BJ (cell line): ENCODE measurements around the gene FCGR2B. TPM values are rescaled to one million over a fixed set of nuclear protein-coding genes. Genes with fewer than 3 reads are reported as not detected.
A peak's percentile ranks its signal among the peaks of the same experiment; 100 is the strongest.

ENCODE experiments used
- CTCF ChIA-PET: fragments of 350-600 bp; formaldehyde crosslinking; extraction: SDS; loops from one replicate; lab custom pipeline; 2021; ENCODE audit warnings: antibody characterized with exemption, inconsistent platforms; lab: Yijun Ruan, JAX
- POLR2A ChIA-PET: fragments of 300-600 bp; sonication (Branson Sonifier 250); formaldehyde crosslinking; extraction: SDS; loops from one replicate; lab custom pipeline; 2021; ENCODE audit warnings: antibody characterized with exemption; lab: Charles Lee
- DNase-seq: peaks from one replicate; pipeline ENCODE4 v3.0.0-alpha.2; 2011; ENCODE audit warnings: low read depth
- H3K27me3 ChIP-seq: 2 replicates; pipeline ENCODE4 v1.6.0; 2011; ENCODE audit warnings: low read length; ENCODE audit not compliant: control insufficient read depth, insufficient read depth
- H3K36me3 ChIP-seq: 2 replicates; pipeline ENCODE4 v1.5.1; 2011; ENCODE audit warnings: low read length; ENCODE audit not compliant: control insufficient read depth, insufficient read depth
- H3K4me3 ChIP-seq: 2 replicates; pipeline ENCODE4 v1.5.1; 2011; ENCODE audit warnings: low read depth, mild to moderate bottlenecking, control low read depth, low read length
- CTCF ChIP-seq: IDR thresholded peaks from 2 replicates; pipeline ENCODE4 v1.5.1; 2011; ENCODE audit warnings: low read depth, mild to moderate bottlenecking, control low read depth, inconsistent platforms, low read length, moderate library complexity; ENCODE audit not compliant: insufficient read depth
- polyA plus RNA-seq: library from polyadenylated mRNA; depleted of rRNA; stranded (reverse); fragments of >200 nt; gene quantifications from 2 replicates; pipeline ENCODE4 v1.2.3, GENCODE V29; 2011

FCGR2B gene
- polyA plus RNA-seq, 1 experiment, result not detected

- ChIA-PET POLR2A (no interaction called here), CTCF (no interaction called here)
- no peaks in the 10 kb centered on the region for H3K27me3 ChIP-seq
- no peak for DNase-seq
- H3K36me3 ChIP-seq, result no peaks in the 10 kb centered on the region
- TF ChIP-seq CTCF, result no peak
- no peak overlapping the region for H3K4me3 ChIP-seq
Measured at GRCh38 chr1:161719325-161719611, 56.3 kb downstream of the FCGR2B start.

GRCh38 chr1:161720422-161720821 lies 57.5 kb downstream of the FCGR2B start:
- no peak for DNase-seq
- Histone ChIP-seq H3K4me3 (no peak overlapping the region), H3K36me3 (no peaks in the 10 kb centered on the region), H3K27me3 (no peaks in the 10 kb centered on the region)
- TF ChIP-seq CTCF, result no peak
- CTCF ChIA-PET, result interaction anchor here (1.0 kb wide), 1 partner anchor 13 kb away, joined by 3 read pairs; no protein-coding TSS in a partner anchor
- POLR2A ChIA-PET, result no interaction called here

- CTCF ChIA-PET, result interaction anchor here (1.0 kb wide), 1 partner anchor 17 kb away, joined by 3 read pairs; no protein-coding TSS in a partner anchor
Measured at GRCh38 chr1:161720956-161721737, 58.2 kb downstream of the FCGR2B start, which contains the start of gene FCRLB. TSS of gene FCRLB (plus strand) at chr1:161721544. CDS start at chr1:161722673, 1,129 bp downstream.

GRCh38 chr1:161721738-161722343 lies 58.9 kb downstream of the FCGR2B start:
- POLR2A ChIA-PET, result no interaction called here
- CTCF ChIA-PET, result interaction anchor here (1.0 to 1.1 kb wide), 2 partner anchors 10 to 16 kb away, joined by 3 read pairs; no protein-coding TSS in a partner anchor
- H3K36me3 ChIP-seq, result no peaks in the 10 kb centered on the region
- H3K4me3 ChIP-seq, result no peak overlapping the region
- no peaks in the 10 kb centered on the region for H3K27me3 ChIP-seq
- no peak for TF ChIP-seq CTCF
- peak; percentile 86 for DNase-seq

More at GRCh38 chr1:161720956-161721737, 58.2 kb downstream of the FCGR2B start, which contains the start of gene FCRLB:
- no peak for DNase-seq
- Histone ChIP-seq H3K4me3 (no peak within 1 kb of the TSS), H3K36me3 (no peaks in the 10 kb centered on the region), H3K27me3 (no peaks in the 10 kb centered on the region)
- no peak for TF ChIP-seq CTCF
- POLR2A ChIA-PET, result no interaction called here

GRCh38 chr1:161722406-161722805 lies 59.5 kb downstream of the FCGR2B start:
- Histone ChIP-seq H3K27me3 (no peaks in the 10 kb centered on the region), H3K4me3 (no peak overlapping the region), H3K36me3 (no peaks in the 10 kb centered on the region)
- CTCF ChIA-PET, result interaction anchor here (1.0 to 1.6 kb wide), 3 partner anchors 10 to 16 kb away, joined by 3 to 4 read pairs (median 3); partner anchors contain the start of gene FCRLA
- DNase-seq, result no peak
- TF ChIP-seq CTCF, result no peak
- POLR2A ChIA-PET, result no interaction called here
